Esophagus muscularis mucosa (tissue), 3 donors: ENCODE data around the gene REXO4.

Source experiments
- CTCF ChIP-seq, 3 experiments: fragments of 200-600 bp in 2 of 3; fragments of 450-650 bp in 1 of 3; sonication (generic) in 2 of 3; IDR thresholded peaks; one replicate each; pipeline ENCODE4 v1.5.1; 2017 to 2019; ENCODE audit warnings: antibody characterized with exemption in 3 of 3, mild to moderate bottlenecking in 2 of 3, moderate library complexity in 1 of 3
- POLR2AphosphoS5 ChIP-seq, 2 donors: sonication (generic); formaldehyde crosslinking; IDR thresholded peaks; one replicate each; pipeline ENCODE4 v1.6.1; 2017; ENCODE audit warnings: antibody characterized with exemption in 2 of 2

- TF ChIP-seq CTCF (IDR thresholded peaks at IDR 0.05) (no peak), POLR2AphosphoS5 (IDR thresholded peaks at IDR 0.05) (peak; percentile 68 to 92)
Measured at GRCh38 chr9:133459476-133460404, 41.9 kb upstream of the REXO4 start, which contains the start of gene CACFD1.
